Activated naive CD4-positive, alpha-beta T cell treated with Interleukin-2 at 50 U/mL for 16 hours (primary cell): ENCODE data around the gene ZNF302.
A peak's percentile ranks its signal among the peaks of the same experiment; 100 is the strongest.
"Not testable (repeated sequence)": the region's sequence is repeated elsewhere in the genome, so short reads cannot be mapped to it uniquely, and the experiment has no call there.

Experiments used
- DNase-seq: peaks from one replicate; pipeline ENCODE4 v3.0.0-alpha.2; 2020

The ZNF302 gene

DNA sequence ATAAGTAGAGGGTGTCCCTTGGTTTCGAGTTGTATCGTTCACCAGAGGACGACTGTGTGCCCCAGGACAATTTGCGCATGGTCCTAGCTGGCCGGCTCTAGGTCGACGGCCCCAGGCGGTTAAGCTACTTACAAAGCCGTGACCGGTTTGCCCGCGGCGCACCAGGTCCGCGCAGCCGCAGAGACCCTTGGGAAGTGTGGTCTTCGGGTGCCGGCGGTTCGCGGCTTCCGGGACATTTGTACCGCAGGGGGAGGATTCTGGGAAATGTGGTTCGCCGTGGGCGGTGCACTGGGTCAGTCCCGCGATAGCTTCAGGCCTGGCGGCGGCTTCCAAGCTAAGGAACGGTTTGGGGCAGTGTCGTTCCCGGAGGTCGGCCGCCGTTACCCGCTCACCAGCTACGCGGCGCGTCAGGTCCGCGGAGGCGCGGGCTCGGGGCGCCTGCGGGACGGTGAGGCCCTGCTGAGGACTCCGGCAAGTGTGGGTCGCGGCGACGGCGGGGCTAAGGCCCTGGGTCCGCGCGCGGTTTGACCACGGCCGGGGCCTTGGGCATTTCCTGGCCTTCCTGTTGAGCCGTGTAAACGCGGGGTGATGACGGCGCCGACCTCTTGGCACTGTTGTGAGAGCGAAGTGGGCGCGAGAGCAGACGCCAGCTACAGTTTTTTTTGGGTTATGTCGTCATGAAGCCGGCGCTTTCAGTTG is at the start of gene ZNF302:
Gene ZNF302, plus strand, starts transcription at position 293 of the 699 bp plus-strand sequence. CDS start 1,127 bp downstream, outside the sequence.
- peak; percentile 96 for DNase-seq

DNA sequence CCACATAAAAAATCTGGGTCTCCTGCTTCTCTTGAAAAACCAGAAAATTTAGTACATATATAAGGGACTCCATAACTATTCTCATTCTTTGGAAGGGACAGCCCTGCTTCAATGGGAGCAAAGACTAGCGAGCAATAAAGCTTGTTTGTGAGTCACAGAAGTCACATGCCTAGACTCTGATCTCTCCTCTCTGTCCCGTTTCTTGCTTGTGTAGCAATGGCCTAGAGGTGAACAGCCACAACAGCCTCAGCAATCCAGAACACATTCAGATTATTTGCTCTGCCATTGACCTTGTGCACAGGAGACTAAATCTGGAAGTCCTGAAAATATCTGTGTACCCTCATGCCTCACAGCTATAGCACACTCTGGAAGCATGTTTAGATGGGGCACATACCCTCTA is 43.7 kb upstream of the ZNF302 start:
- DNase-seq, result no peak

GRCh38 chr19:34639491-34640085 is 37.9 kb upstream of the ZNF302 start:
- peak; percentile 47 for DNase-seq

- no peak for DNase-seq
Measured at GRCh38 chr19:34642241-34642640, 35.2 kb upstream of the ZNF302 start.

DNA sequence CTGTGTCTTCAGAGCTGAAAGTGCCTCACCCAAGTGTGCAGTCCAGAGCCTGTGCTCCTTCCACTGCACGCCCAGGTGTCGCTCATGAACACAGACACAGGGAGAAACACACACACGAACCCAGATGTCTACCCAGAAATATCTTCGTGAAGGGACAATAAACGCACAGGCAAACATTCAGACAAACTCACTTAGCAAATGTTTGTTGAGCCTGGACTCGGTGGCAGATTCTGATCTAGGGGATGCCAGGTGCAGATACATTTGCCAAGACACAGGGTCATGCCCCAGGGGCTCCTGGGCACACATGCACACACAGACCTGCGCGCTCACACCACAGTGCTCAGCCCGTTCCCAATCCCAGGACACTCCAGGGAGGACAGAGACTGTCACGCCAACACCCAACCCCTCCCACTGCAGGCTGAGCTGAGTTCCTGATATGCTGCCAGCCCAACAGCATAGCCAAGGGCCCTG is 32.5 kb upstream of the ZNF302 start:
- DNase-seq, result no peak

- DNase-seq, result no peak
Measured at GRCh38 chr19:34645551-34645950, 31.9 kb upstream of the ZNF302 start.

- no peak for DNase-seq
Measured at GRCh38 chr19:34649886-34650543, 27.5 kb upstream of the ZNF302 start.

DNA sequence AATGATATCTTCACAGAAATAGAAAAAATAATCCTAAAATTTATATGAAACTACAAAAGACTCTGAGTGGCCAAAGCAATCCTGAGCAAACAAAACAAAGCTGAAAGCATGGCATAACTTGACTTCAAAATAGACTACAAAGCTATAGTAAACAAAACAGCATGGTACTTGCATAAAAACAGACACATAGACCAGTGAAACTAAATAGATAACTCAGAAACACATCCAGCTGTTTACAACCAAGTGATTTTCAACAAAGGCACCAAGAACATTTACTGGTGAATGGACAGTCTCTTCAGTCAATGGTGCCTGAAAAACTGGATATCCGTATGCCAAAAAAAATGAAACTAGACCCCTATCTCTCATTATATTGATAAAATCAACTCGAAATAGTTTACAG is 25.7 kb upstream of the ZNF302 start:
- DNase-seq, result no peak

DNA sequence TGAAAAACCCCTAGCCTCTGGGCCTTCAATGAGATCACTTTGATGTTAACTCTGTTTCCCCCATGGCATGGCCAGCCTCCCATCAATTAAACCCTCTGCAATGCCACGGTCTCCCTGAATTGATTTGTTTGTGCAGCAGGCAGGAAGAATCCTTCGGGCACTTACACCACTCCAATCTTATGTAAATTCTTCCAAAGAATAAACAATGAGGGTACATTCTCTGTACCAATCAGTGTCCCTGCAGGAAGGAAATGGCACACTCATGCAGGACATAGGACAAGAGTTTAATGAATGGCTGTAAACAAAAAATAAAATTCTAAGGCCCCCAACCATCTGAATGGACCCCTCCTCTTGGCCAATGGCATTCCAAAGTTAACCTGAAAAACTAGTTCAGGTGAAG is 22.7 kb upstream of the ZNF302 start:
- DNase-seq, result no peak

GRCh38 chr19:34655651-34656050 is 21.8 kb upstream of the ZNF302 start:
- DNase-seq, result no peak

DNA sequence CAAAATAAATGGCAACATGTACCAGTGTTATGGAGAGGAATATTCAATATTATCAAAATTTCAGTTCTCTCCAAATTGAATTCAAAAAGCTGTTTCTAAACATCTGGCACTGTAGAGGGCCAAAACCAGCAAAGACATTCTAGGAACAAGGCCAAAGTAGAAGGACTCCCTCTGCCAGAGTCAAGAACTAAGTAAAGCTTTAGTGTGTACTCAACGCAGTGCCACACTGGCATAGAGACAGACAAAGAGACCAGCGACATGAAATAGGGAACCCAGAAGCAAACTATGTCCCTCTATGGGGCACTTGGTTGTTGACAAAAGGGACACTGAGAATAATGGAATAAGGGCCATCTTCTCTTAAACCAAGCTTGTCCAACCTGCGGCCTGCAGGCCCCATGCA is 16.1 kb upstream of the ZNF302 start:
- DNase-seq, result no peak

DNA sequence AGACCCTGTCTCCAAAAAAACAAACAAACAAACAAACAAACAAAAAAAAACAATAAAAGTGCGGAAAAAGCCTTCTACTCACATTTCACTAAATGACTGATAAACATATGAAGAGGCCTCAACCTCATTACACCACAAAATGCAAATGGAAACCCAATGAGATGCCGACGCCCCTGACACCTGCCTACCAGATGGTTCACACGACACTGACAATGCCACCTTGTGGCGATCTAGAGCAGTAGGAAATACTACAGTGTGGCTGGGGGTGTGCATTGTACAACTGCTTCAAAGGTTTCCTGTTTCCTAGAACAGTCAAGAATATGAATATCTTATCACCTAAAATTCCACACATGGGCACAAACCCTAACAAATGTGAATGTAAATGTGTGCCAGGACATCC is 14.6 kb upstream of the ZNF302 start:
- peak; percentile 36 for DNase-seq

DNA sequence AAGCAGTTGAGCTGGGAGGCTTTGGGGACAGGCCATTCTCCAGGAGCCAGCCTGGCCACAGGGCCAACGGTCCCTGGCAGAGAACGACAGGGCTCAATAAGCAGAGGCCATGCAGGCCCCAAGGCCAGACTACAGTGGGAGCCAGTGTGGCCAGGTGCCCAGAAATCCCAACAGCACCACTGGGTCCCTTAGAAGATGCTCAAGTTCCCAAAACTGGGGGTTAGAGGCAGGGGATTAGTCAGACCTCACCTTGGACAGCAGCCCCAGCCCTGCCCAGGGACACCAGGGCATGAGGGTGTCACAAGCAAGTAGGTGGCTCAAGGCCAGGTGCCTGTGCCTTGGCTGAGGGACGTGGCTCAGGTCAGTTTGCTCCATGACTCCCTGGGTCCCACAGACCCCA is 13.3 kb upstream of the ZNF302 start:
- no peak for DNase-seq

DNA sequence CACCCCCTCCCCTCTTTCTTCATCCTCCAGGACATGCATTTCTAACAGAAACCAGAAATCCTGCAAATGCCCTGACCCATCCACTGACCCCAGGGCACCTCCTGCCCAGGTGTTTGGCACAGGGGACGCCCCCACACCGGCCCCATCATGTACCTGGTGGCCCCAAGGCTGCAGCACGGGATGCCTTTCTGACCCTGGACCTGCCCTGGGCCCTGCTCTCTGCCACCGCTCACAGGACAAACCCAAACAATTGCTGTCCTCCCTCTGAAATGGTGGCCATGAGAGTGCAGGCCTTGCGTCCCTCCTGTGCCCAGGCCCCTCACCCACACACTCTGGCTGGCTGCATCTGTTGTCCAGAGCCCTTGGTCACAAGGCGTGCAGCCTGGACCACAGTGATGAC is 12.6 kb upstream of the ZNF302 start:
- DNase-seq, result no peak

GRCh38 chr19:34665275-34665674 is 12.2 kb upstream of the ZNF302 start:
- DNase-seq, result not testable (repeated sequence)

DNA sequence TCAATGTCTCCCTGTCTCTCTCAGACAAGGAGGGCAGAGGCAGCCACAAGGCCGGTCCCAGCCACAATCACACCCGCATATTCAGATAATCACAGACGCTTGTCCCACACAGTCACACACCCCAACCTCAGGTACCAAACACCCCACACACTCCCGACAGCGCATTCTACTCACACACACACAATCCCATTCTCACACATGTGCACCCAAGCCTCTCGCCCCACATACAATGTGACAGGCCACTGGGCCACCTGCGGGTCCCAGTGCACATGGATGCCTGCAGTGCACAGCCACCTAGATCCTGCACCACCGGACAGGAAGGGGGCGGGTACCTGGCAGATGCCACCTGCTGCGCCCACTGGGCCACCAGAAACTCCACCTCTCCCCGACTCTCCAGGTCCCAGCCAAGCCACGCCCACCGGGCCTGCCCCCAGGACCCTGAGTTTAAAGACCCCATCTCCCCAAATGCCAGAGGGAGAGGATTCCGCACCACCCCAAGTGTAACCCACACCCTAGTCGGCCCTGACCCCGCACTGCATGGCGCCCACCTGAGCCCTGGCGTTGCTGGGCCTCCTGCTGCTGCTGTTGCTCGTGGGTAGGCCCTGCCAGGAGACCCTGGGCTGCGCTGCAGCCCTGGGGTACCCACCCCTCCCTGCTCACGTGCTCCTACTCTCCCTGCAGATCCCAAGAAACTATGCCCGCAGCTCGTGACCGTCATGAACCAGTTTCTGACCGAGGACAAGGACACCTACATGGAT is 11.1 kb upstream of the ZNF302 start:
- no peak for DNase-seq

DNA sequence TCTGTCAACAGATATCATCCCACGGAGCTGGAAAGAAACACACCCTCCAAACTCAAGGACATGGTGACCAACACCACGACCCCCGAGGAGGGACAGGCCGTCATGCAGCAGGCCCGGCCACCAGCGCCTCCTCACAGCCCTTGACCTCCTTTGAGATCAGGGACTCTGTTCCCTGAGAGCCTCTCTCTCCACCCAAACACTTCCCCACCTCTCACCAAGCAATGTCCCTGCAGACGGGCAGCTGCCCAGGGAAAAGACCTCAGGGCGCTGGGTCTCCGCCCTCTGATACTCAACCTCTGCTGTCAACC is 10.6 kb upstream of the ZNF302 start:
- DNase-seq, result no peak

DNA sequence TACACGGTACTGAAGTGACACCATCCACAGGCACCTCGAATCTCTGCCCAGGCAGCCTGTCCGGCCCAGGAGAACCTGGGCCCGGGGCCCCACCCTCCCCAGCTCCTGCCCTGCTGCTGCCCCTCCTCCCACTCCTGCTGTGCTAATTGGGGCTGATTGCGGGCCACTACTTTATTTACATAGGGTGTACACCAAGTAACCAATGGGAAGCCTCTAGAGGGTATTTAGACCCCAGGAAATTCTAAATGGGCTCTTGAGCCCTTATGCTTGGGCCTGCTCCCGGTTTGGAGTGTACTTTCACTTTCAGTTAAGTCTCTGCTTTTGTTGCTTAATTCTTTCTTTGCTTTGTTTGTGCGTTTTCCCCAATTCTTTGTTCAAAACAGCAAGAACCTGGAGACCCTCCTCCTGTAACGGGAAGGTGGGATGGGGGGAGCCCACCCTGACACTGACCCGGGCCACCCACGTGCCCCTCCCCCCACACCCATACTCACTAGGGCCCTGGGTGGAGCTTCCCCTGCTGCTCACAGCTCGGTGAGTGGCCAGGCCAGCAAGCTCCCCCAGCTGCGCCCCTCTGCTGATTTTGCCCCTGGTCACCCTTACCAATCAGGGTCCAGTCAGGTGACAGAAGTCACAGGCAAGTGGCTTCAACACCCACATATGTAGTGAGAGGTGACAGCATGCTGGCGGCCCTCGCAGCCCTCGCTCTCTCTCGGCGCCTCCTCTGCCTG is 10.0 kb upstream of the ZNF302 start:
- no peak for DNase-seq

- DNase-seq, result not testable (repeated sequence)
Measured at GRCh38 chr19:34668077-34668689, 9.3 kb upstream of the ZNF302 start.

DNA sequence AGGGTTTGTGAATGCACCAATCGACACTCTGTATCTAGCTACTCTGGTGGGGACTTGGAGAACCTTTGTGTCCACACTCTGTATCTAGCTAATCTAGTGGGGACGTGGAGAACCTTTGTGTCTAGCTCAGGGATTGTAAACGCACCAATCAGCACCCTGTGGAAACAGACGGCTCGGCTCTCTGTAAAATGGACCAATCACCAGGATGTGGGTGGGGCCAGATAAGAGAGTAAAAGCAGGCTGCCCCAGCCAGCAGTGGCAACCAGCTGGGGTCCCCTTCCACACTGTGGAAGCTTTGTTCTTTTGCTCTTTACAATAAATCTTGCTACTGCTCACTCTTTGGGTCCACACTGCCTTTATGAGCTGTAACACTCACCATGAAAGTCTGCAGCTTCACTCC is 8.8 kb upstream of the ZNF302 start:
- not testable (repeated sequence) for DNase-seq

DNA sequence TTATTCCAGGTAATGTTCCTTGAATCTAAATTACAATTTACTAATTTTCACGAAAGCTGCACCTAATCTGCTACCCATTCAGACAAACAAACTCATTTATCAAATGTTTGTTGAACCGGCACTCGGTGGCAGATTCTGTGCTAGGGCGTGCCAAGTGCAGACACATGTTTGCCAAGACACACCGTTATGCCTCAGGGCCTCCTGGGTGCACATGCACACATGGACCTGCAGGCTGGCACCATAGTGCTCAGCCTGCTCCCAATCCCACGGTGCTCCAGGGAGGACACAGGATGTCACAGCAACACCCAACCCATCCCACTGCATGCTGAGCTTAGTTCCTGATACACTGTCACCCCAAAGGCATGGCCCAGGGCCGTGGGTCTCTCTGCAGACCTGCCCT is 8.2 kb upstream of the ZNF302 start:
- no peak for DNase-seq

GRCh38 chr19:34671972-34672371 is 5.5 kb upstream of the ZNF302 start:
- no peak for DNase-seq

DNA sequence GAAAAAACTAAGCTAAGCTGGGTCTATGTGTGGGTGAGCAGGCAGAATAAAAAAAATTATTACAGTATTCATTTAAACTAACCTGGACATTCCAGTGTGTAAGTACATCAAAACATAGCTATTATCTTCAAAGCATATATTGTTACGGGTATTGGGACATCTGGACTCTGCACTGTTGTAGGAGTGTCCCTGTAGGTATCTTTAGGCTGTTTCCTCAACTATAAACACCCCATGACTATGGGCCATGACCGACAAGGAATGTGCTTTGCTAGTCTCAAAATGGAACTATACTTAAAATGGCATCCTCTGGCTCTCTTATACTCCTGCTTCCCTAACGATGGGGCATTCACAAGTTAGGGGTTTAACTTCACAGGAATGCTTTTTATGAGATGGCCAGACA is 3.9 kb upstream of the ZNF302 start:
- no peak for DNase-seq
